ENCODE data around the gene PDIA4.

DNA sequence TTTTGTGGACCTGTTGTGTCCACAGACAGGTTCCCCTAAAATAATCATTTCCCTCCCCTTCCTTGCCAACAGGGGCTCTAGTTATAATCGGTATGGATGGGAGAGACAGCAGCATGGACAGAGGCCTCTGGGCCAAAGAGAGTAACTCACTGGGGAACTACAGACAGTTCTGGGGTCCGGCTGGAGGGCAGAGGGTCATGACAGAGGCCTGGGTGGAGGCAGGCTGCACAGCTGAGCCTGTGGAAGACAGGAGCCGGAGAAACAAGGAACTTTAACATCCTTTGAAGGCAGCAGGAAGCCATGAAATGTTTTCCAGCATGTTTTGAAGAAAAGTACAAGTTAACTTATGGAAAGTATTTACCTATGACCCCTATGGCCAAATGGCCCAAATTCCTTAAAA lies 68.6 kb downstream of the PDIA4 start:
- TF ChIP-seq, protein P1, sequence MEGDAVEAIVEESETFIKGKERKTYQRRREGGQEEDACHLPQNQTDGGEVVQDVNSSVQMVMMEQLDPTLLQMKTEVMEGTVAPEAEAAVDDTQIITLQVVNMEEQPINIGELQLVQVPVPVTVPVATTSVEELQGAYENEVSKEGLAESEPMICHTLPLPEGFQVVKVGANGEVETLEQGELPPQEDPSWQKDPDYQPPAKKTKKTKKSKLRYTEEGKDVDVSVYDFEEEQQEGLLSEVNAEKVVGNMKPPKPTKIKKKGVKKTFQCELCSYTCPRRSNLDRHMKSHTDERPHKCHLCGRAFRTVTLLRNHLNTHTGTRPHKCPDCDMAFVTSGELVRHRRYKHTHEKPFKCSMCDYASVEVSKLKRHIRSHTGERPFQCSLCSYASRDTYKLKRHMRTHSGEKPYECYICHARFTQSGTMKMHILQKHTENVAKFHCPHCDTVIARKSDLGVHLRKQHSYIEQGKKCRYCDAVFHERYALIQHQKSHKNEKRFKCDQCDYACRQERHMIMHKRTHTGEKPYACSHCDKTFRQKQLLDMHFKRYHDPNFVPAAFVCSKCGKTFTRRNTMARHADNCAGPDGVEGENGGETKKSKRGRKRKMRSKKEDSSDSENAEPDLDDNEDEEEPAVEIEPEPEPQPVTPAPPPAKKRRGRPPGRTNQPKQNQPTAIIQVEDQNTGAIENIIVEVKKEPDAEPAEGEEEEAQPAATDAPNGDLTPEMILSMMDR (IDR thresholded peaks at IDR 0.05; ENCODE audit: insufficient read depth, low read depth, low read length), result no peak
- no peak for TF ChIP-seq EZH2 (IDR thresholded peaks at IDR 0.05; ENCODE audit: insufficient read depth, low read length)
